Heart right ventricle (tissue), 16 donors: ENCODE data around the gene GRAMD2B. TPM values are rescaled to one million over a fixed set of nuclear protein-coding genes. Genes with fewer than 3 reads are reported as not detected.

Experiments used
- ATAC-seq, 8 donors: fragments of 200-7000 bp; cut with Tn5 transposase; one replicate each; pipeline ENCODE4 v1.9.1; 2020; ENCODE audit warnings: mild to moderate bottlenecking in 8 of 8, moderate library complexity in 8 of 8, moderate number of reproducible peaks in 1 of 8
- DNase-seq, 2 donors: peaks; one replicate each; pipeline ENCODE4 v3.0.0-alpha.2; 2020
- H3K27ac ChIP-seq, 10 donors: fragments of 200-600 bp; sonication (generic) in 2 of 10; one replicate each; pipeline versions ENCODE4 v1.5.0 to v1.8.0; 2020 to 2022; ENCODE audit warnings: mild to moderate bottlenecking in 3 of 10
- H3K27me3 ChIP-seq, 7 donors: fragments of 200-600 bp; one replicate each; pipeline ENCODE4 v1.8.0; 2021 to 2022; ENCODE audit warnings: mild to moderate bottlenecking in 2 of 7
- H3K36me3 ChIP-seq, 9 donors: fragments of 200-600 bp; sonication (generic) in 1 of 9; one replicate each; pipeline versions ENCODE4 v1.5.0 to v1.8.0; 2020 to 2022; ENCODE audit warnings: mild to moderate bottlenecking in 2 of 9
- H3K4me1 ChIP-seq, 9 donors: fragments of 200-600 bp; sonication (generic) in 1 of 9; one replicate each; pipeline versions ENCODE4 v1.5.0 to v1.8.0; 2020 to 2022; ENCODE audit warnings: mild to moderate bottlenecking in 4 of 9
- H3K4me3 ChIP-seq, 10 donors: fragments of 200-600 bp; sonication (generic) in 2 of 10; one replicate each; pipeline versions ENCODE4 v1.5.0 to v1.8.0; 2020 to 2022; ENCODE audit warnings: mild to moderate bottlenecking in 7 of 10, moderate library complexity in 2 of 10
- H3K9me3 ChIP-seq, 11 donors: fragments of 200-600 bp in 10 of 11; sonication (generic) in 2 of 11; one replicate each; pipeline versions ENCODE4 v1.5.0 to v1.8.0; 2013 to 2022; ENCODE audit warnings: mild to moderate bottlenecking in 2 of 11, control low read depth in 1 of 11, moderate library complexity in 1 of 11
- WGBS, 2 donors: extraction: QIAGEN DNeasy Blood & Tissue Kit; methylation state at CpG; one replicate each; pipeline ENCODE4 v1.1.7; 2013; ENCODE audit warnings: inconsistent platforms in 1 of 2; 5-methylcytosine and 5-hydroxymethylcytosine counted together
- intact Hi-C, 10 donors: fragments of 100-400 bp; cut with DNase I; formaldehyde crosslinking; loops; one replicate each; pipeline versions ENCODE4 v1.11.1 to v1.14.2; 2022
- polyA plus RNA-seq, 2 donors: library from polyadenylated mRNA; stranded (reverse); fragments of 200-250 nt; gene quantifications; one replicate each; pipeline ENCODE4 v1.2.3, GENCODE V29; 2013
- total RNA-seq, 10 donors: library from RNA; stranded (reverse); fragmentation: NEBNext Ultra II Directional in 3 of 10; extraction: Animal tissue kit (Norgen Biotek cat#: 25700) in 3 of 10; gene quantifications; one replicate each; pipeline versions ENCODE4 v1.2.1 to v1.2.4, GENCODE V29; 2021 to 2023
- TF ChIP-seq, protein P1 (sequence below), 9 donors: fragments of 200-600 bp; sonication (generic) in 2 of 9; IDR thresholded peaks; one replicate each; pipeline versions ENCODE4 v1.5.0 to v1.8.0; 2021 to 2022; ENCODE audit warnings: antibody characterized with exemption in 9 of 9, mild to moderate bottlenecking in 5 of 9, moderate library complexity in 1 of 9
- donor health status: Arrhythmogenic right ventricular cardiomyopathy.
- donor health status: ischemic (EF 13 %, LVEDD 7.1; RV severe dilation, severe dysfunction).
- donor health status: healthy with polysubstance abuse.
- donor health status: DM: no; HTN: yes; CAD: no.
- donor health status: DM: no; HTN: no; CAD: no.
- donor health status: ischemic (EF 25% LVEDD 6.9; RV normal size, moderate dysfunction).
- donor health status: ischemic (EF 25% LVEDD 5.7; RV mildly dilated, moderate dysfunction).
- donor health status: healthy.
- donor health status: DM: yes; HTN: yes; CAD: no.
- donor health status: Ischemic cardiomyopathy.
- donor health status: ischemic (EF 35%, LVEDD 5.7; RV mildly dilated, moderate dysfunction).
- donor health status: nonischemic (EF 11% LVEDD 7.7; RV severe dilation, severe dysfunction).
- donor health status: DM: yes; HTN: yes; CAD: no.
- donor health status: PGD.
- donor health status: ischemic (EF 29% LVEDD 5.4; RV normal size, mild dysfunction).
- donor health status: nonischemic (EF 23%, LVEDD 6.1; RV moderate dilation, normal function).

GRAMD2B gene
- total and polyA plus RNA-seq, 12 donors = 10.7 to 47.3 (median 33.7) TPM

DNA sequence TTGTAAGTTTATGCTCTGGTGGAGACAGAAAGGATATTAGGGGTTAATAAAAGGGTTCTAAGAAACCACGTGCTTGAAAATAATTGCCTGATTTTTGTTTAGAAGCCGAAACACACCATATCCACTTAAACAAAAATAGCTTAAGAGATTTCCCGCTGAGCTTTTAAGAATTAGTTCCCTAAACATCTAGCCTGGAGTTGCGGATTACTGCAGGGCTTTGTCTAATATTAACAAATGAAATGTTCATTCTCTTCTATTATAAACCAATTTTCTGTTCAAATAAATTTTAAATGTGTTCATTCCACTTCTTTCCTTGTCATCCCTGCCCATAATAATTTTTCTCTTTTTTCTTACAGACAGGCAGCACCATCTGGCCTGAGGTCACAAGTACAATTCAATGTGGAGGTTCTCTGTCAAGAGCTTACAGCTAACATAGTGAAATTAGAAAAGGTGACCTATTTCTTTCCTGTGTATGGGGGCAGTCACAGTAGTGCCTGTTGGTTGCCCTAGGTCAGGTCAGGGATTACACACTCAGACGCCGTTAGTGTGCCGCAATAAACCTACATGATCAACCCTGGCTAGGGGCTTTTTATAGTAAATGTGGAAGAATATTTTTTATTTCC lies 65.3 kb downstream of the GRAMD2B start:
- TF ChIP-seq, protein P1, sequence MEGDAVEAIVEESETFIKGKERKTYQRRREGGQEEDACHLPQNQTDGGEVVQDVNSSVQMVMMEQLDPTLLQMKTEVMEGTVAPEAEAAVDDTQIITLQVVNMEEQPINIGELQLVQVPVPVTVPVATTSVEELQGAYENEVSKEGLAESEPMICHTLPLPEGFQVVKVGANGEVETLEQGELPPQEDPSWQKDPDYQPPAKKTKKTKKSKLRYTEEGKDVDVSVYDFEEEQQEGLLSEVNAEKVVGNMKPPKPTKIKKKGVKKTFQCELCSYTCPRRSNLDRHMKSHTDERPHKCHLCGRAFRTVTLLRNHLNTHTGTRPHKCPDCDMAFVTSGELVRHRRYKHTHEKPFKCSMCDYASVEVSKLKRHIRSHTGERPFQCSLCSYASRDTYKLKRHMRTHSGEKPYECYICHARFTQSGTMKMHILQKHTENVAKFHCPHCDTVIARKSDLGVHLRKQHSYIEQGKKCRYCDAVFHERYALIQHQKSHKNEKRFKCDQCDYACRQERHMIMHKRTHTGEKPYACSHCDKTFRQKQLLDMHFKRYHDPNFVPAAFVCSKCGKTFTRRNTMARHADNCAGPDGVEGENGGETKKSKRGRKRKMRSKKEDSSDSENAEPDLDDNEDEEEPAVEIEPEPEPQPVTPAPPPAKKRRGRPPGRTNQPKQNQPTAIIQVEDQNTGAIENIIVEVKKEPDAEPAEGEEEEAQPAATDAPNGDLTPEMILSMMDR (IDR thresholded peaks at IDR 0.05) = no peak
- intact Hi-C loops = loop anchor here in 3 of 10 donors (5.0 to 10.0 kb wide), 2 partner anchors 46 to 131 kb away; no protein-coding TSS in a partner anchor
- H3K27me3 ChIP-seq = no peaks in the 10 kb centered on the region
- peaks cover 0 to 100% (median 68%) of the 10 kb centered on the region in 9 donors for H3K36me3 ChIP-seq
- peaks cover 0 to 23% (median 3%) of the 10 kb centered on the region in 9 donors for H3K4me1 ChIP-seq
- H3K4me3 ChIP-seq = no peak overlapping the region
- H3K9me3 ChIP-seq = no peaks in the 10 kb centered on the region
- no peak for DNase-seq
- no peak for ATAC-seq
- WGBS, 2 donors = 69 to 76% methylated on average over 7 of the region's 7 CpGs
- H3K27ac ChIP-seq = peak overlapping the region in 4 of 10 donors; percentile 5 to 43 (median 22)

DNA sequence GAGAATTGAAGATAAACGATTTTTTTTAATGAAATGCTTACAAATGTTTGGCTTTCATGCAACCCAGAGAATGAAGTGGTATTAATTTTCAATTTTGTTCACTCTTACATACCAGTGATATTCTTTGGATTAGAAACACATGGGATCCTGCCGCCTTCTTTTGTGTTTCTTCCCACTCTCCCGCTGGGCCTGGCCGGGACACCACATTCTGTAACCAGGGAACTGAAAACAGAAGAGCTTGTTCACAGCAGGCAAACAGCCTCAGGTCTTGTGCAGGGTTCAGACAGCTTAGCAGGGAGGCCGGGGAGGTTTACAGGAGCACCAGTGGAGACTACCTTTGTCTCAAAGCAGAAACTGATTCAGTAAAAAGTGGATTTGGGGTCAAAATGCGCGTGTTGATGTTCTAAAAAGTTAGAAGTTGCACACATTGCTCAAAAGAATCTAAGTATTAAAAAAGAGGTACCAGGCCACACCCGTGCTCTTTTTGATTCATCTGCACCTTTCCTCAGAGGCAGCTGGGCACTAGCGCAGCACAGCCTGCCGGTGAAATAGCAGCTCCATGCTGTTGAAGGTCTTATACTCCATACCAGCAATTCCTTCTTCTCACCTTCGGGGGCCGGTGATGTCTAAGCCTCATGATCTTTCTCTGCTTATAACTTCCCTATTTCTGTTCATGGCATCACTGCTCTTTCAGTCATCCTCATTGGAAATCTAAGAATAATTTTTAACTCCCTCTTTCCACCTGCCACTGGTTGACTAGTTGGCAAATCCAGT lies 67.1 kb downstream of the GRAMD2B start:
- WGBS, 2 donors = 83 to 84% methylated on average over 12 of the region's 12 CpGs
- peak in 2 of 8 donors; percentile 38 to 53 for ATAC-seq
- Histone ChIP-seq H3K4me3 (no peak overlapping the region), H3K36me3 (peaks cover 0 to 98% (median 52%) of the 10 kb centered on the region in 9 donors), H3K27ac (peak overlapping the region in 1 of 10 donors; percentile 15), H3K27me3 (no peaks in the 10 kb centered on the region), H3K9me3 (no peaks in the 10 kb centered on the region), H3K4me1 (peaks cover 0 to 23% (median 3%) of the 10 kb centered on the region in 9 donors)
- intact Hi-C loops = loop anchor here in 5 of 10 donors (5.0 to 10.0 kb wide), 4 partner anchors 47 to 138 kb away; no protein-coding TSS in a partner anchor
- DNase-seq = no peak
- TF ChIP-seq, protein P1 (IDR thresholded peaks at IDR 0.05) = no peak

DNA sequence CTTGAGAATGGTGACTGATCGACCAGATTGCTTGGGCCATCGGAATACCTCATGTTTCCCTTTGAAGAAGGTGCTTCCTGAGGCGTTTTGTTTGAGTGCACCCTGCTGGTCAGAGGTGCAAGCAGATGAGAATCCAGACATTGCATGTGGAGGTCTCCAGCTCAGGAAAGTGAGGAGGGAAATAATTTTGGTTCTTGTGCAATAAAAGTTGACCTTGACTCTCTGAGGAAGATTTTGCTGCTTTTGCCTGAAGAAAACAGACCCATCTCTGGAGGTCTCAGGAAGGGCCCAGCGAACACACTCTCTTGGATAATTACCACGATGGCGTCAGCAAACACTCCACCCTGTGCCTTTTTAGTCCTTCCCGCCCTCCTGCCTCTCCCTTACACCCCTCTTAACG lies 69.7 kb downstream of the GRAMD2B start:
- no peaks in the 10 kb centered on the region for H3K27me3 ChIP-seq
- TF ChIP-seq, protein P1 (IDR thresholded peaks at IDR 0.05) = peak in 7 of 9 donors; percentile 26 to 58 (median 39)
- ATAC-seq (no peak), DNase-seq (no peak)
- H3K27ac ChIP-seq = no peak overlapping the region
- H3K9me3 ChIP-seq = no peaks in the 10 kb centered on the region
- intact Hi-C loops = loop anchor here in 6 of 10 donors (1.0 to 10.0 kb wide), 5 partner anchors 44 to 141 kb away; no protein-coding TSS in a partner anchor
- H3K36me3 ChIP-seq = peaks cover 0 to 95% (median 28%) of the 10 kb centered on the region in 9 donors
- WGBS, 2 donors = 70 to 73% methylated on average over 8 of the region's 8 CpGs
- H3K4me1 ChIP-seq = peaks cover 0 to 12% (median 0%) of the 10 kb centered on the region in 9 donors
- no peak overlapping the region for H3K4me3 ChIP-seq

DNA sequence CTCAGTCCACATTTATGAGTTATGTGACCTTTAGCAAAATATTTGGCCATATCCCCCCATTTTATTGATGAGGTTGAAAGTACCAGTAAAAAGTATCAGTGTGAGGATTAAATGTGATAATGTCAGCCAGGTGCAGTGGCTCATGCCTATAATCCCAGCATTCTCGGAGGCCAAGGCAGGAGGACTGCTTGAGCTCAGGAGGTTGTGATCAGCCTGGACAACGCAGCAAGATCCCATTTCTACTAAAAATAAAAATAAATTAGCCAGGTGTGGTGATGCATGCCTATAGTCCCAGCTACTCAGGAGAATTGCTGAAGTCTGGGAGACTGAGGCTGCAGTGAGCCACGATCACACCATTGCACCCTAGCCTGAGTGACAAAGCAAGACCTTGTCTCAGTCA lies 71.2 kb downstream of the GRAMD2B start:
- WGBS, 2 donors = 98 to 99% methylated on average over 3 of the region's 3 CpGs
- peaks cover 0 to 81% (median 20%) of the 10 kb centered on the region in 9 donors for H3K36me3 ChIP-seq

More for the DNA sequence above, 71.2 kb downstream of the GRAMD2B start:
- Histone ChIP-seq H3K4me1 (no peaks in the 10 kb centered on the region), H3K9me3 (no peaks in the 10 kb centered on the region), H3K27me3 (no peaks in the 10 kb centered on the region), H3K4me3 (no peak overlapping the region), H3K27ac (no peak overlapping the region)
- DNase-seq (no peak), ATAC-seq (no peak)
- TF ChIP-seq, protein P1 (IDR thresholded peaks at IDR 0.05) = no peak
- intact Hi-C loops = loop anchor here in 5 of 10 donors (5.0 to 10.0 kb wide), 4 partner anchors 43 to 142 kb away; no protein-coding TSS in a partner anchor
